ENCODE results near the gene C1S. TPM values are rescaled to one million over a fixed set of nuclear protein-coding genes. Genes with fewer than 3 reads are reported as not detected.

The C1S gene
- polyA plus RNA-seq, 1 experiment = 458 TPM

GRCh38 chr12:7068240-7068993, 7.9 kb downstream of the C1S start:
- H3K27me3 ChIP-seq (ENCODE audit: control insufficient read depth, insufficient read depth, low read length) = no peaks in the 10 kb centered on the region

GRCh38 chr12:7068994-7069346, 8.5 kb downstream of the C1S start:
- CTCF ChIA-PET = interaction anchor here (0.7 to 1.7 kb wide), 5 partner anchors 8 to 104 kb away, joined by 3 to 5 read pairs (median 4); partner anchors contain the start of genes C1RL and C1S
- DNase-seq (ENCODE audit: low read depth, low spot score) = no peak
- no peak overlapping the region for H3K4me3 ChIP-seq (ENCODE audit: low read depth, low read length)
- H3K27ac ChIP-seq (ENCODE audit: low read depth, low read length) = no peak overlapping the region
- TF ChIP-seq, protein P1, sequence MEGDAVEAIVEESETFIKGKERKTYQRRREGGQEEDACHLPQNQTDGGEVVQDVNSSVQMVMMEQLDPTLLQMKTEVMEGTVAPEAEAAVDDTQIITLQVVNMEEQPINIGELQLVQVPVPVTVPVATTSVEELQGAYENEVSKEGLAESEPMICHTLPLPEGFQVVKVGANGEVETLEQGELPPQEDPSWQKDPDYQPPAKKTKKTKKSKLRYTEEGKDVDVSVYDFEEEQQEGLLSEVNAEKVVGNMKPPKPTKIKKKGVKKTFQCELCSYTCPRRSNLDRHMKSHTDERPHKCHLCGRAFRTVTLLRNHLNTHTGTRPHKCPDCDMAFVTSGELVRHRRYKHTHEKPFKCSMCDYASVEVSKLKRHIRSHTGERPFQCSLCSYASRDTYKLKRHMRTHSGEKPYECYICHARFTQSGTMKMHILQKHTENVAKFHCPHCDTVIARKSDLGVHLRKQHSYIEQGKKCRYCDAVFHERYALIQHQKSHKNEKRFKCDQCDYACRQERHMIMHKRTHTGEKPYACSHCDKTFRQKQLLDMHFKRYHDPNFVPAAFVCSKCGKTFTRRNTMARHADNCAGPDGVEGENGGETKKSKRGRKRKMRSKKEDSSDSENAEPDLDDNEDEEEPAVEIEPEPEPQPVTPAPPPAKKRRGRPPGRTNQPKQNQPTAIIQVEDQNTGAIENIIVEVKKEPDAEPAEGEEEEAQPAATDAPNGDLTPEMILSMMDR (IDR thresholded peaks at IDR 0.05; ENCODE audit: low read depth, low read length) = no peak
- no peaks in the 10 kb centered on the region for H3K27me3 ChIP-seq (ENCODE audit: control insufficient read depth, insufficient read depth, low read length)
- POLR2A ChIA-PET = no interaction called here
- no peaks in the 10 kb centered on the region; the same call in 1 of the 2 replicates for H3K9me3 ChIP-seq (ENCODE audit: control insufficient read depth, insufficient read depth, low read length)

More at GRCh38 chr12:7068240-7068993, 7.9 kb downstream of the C1S start:
- Histone ChIP-seq H3K27ac (ENCODE audit: low read depth, low read length) (no peak overlapping the region), H3K9me3 (ENCODE audit: control insufficient read depth, insufficient read depth, low read length) (no peaks in the 10 kb centered on the region; the same call in 1 of the 2 replicates), H3K4me3 (ENCODE audit: low read depth, low read length) (no peak overlapping the region)
- TF ChIP-seq, protein P1 (IDR thresholded peaks at IDR 0.05; ENCODE audit: low read depth, low read length) = no peak
- POLR2A ChIA-PET = no interaction called here
- no peak for DNase-seq (ENCODE audit: low read depth, low spot score)
- CTCF ChIA-PET = interaction anchor here (0.7 to 1.7 kb wide), 5 partner anchors 8 to 104 kb away, joined by 3 to 5 read pairs (median 4); partner anchors contain the start of gene C1RL

- CTCF ChIA-PET = interaction anchor here (1.0 to 1.7 kb wide), 4 partner anchors 8 to 105 kb away, joined by 3 to 5 read pairs (median 4); partner anchors contain the start of genes C1RL and C1S
These were observed 8.9 kb downstream of the C1S start for GRCh38 chr12:7069386-7069785.

DNA sequence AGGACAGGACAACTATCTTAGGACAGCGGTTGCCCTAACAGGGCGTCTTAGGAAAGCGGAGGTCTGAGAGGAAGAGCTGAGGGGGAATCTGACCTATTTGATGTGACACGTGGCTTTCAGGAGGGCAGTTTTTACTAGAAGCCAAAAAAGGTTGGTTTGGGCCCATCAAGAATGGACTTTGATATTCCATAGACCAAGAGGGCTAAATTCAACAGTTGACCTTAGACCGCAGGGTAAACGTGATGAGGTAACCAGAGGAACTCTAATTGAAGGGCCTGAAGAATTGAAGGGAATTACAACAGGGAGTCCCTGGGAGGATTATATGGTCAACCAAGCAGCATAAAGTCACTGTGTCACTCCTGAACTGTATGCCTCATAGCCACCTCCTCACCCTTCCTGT, 11.5 kb downstream of the C1S start:
- ChIA-PET POLR2A (no interaction called here), CTCF (no interaction called here)
- TF ChIP-seq, protein P1 (IDR thresholded peaks at IDR 0.05; ENCODE audit: low read depth, low read length) = no peak

More at GRCh38 chr12:7069386-7069785, 8.9 kb downstream of the C1S start:
- POLR2A ChIA-PET = no interaction called here
- H3K27me3 ChIP-seq (ENCODE audit: control insufficient read depth, insufficient read depth, low read length) = no peaks in the 10 kb centered on the region
- no peak overlapping the region for H3K4me3 ChIP-seq (ENCODE audit: low read depth, low read length)
- TF ChIP-seq, protein P1 (IDR thresholded peaks at IDR 0.05; ENCODE audit: low read depth, low read length) = no peak
- no peaks in the 10 kb centered on the region; the same call in 1 of the 2 replicates for H3K9me3 ChIP-seq (ENCODE audit: control insufficient read depth, insufficient read depth, low read length)
- no peak for DNase-seq (ENCODE audit: low read depth, low spot score)
- H3K27ac ChIP-seq (ENCODE audit: low read depth, low read length) = no peak overlapping the region

GRCh38 chr12:7072554-7072953, 12.0 kb downstream of the C1S start:
- TF ChIP-seq, protein P1 (IDR thresholded peaks at IDR 0.05; ENCODE audit: low read depth, low read length) = no peak
- H3K9me3 ChIP-seq (ENCODE audit: control insufficient read depth, insufficient read depth, low read length) = no peaks in the 10 kb centered on the region; the same call in 1 of the 2 replicates
- no peak overlapping the region for H3K4me3 ChIP-seq (ENCODE audit: low read depth, low read length)
- H3K27me3 ChIP-seq (ENCODE audit: control insufficient read depth, insufficient read depth, low read length) = no peaks in the 10 kb centered on the region
- no peak for DNase-seq (ENCODE audit: low read depth, low spot score)
- ChIA-PET CTCF (no interaction called here), POLR2A (no interaction called here)
- no peak overlapping the region for H3K27ac ChIP-seq (ENCODE audit: low read depth, low read length)

More for the DNA sequence above, 11.5 kb downstream of the C1S start:
- Histone ChIP-seq H3K9me3 (ENCODE audit: control insufficient read depth, insufficient read depth, low read length) (no peaks in the 10 kb centered on the region; the same call in 1 of the 2 replicates), H3K27ac (ENCODE audit: low read depth, low read length) (no peak overlapping the region), H3K4me3 (ENCODE audit: low read depth, low read length) (no peak overlapping the region), H3K27me3 (ENCODE audit: control insufficient read depth, insufficient read depth, low read length) (no peaks in the 10 kb centered on the region)
- no peak for DNase-seq (ENCODE audit: low read depth, low spot score)
